ENCODE data around the gene C13orf46. TPM values are rescaled to one million over a fixed set of nuclear protein-coding genes. Genes with fewer than 3 reads are reported as not detected.

Gene C13orf46
- total and polyA plus RNA-seq, 2 experiments from 2014 or later = 0.20 to 0.23 TPM

DNA sequence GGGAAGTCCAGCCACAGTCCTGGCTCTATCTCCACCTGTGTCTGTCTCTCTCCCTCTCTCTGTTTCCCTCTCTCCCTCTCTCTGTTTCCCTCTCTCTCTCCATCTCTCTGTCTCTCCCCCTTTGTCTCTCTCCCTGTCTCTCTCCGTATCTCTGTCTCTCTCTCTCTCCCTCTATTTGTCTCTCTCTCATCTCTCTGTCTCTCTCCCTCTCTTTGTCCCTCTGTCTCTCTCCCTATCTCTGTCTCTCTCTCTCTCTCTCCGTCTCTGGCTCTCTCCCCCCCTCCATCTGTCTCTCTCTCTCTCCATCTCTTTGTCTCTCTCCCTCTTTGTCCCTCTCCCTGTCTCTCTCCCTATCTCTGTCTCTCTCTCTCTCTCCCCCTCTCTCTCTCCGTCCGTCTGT, 39.5 kb upstream of the C13orf46 start:
- H3K4me1 ChIP-seq (ENCODE audit: insufficient read depth) = no peaks in the 10 kb centered on the region
- no peaks in the 10 kb centered on the region for H3K79me2 ChIP-seq
- no peak overlapping the region for H3K27ac ChIP-seq
- 100% methylated on average over 1 of the region's 4 CpGs for WGBS (ENCODE audit: low lambda C conversion rate, missing lambda C conversion rate)
- no peak for DNase-seq (ENCODE audit: low spot score)
- H3K4me2 ChIP-seq = no peak overlapping the region
- no peaks in the 10 kb centered on the region for H3K36me3 ChIP-seq (replicated peaks; ENCODE audit: insufficient read depth, low read depth)
- no peaks in the 10 kb centered on the region for H3K27me3 ChIP-seq
- no peaks in the 10 kb centered on the region for H4K20me1 ChIP-seq (ENCODE audit: insufficient read depth, poor library complexity, severe bottlenecking)
- no peaks in the 10 kb centered on the region for H3K9me3 ChIP-seq (ENCODE audit: low read depth)
- no peak overlapping the region for H3K4me3 ChIP-seq
- no peaks in the 10 kb centered on the region for H3K9me2 ChIP-seq (replicated peaks; ENCODE audit: insufficient read depth)
- no peak overlapping the region for H2AFZ ChIP-seq
- TF ChIP-seq, protein P1, sequence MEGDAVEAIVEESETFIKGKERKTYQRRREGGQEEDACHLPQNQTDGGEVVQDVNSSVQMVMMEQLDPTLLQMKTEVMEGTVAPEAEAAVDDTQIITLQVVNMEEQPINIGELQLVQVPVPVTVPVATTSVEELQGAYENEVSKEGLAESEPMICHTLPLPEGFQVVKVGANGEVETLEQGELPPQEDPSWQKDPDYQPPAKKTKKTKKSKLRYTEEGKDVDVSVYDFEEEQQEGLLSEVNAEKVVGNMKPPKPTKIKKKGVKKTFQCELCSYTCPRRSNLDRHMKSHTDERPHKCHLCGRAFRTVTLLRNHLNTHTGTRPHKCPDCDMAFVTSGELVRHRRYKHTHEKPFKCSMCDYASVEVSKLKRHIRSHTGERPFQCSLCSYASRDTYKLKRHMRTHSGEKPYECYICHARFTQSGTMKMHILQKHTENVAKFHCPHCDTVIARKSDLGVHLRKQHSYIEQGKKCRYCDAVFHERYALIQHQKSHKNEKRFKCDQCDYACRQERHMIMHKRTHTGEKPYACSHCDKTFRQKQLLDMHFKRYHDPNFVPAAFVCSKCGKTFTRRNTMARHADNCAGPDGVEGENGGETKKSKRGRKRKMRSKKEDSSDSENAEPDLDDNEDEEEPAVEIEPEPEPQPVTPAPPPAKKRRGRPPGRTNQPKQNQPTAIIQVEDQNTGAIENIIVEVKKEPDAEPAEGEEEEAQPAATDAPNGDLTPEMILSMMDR (IDR thresholded peaks at IDR 0.05; ENCODE audit: poor library complexity) = no peak
- TF ChIP-seq EZH2 (IDR thresholded peaks at IDR 0.05; ENCODE audit: borderline replicate concordance) = no peak
- TF ChIP-seq EZH2phosphoT487 (IDR thresholded peaks at IDR 0.05; ENCODE audit: low read depth, severe bottlenecking, unreplicated experiment) = no peak

DNA sequence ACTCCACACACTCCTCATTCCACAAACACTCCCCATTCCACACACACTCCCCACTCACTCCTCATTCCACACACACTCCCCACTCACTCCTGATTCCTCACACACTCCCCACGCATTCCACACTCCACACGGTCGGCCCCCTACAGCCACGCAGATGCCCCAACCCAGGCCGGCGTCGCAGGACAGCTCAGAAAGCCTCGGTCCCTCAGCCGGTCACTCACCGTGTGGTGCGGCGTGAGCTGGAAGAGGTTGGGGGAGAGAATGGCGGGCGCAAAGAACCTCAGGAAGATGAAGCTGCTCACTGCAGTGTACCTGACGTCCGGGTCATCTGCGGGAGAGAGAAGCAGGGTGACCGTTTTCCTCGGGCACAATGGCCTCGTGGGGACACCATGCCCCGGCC, 39.0 kb upstream of the C13orf46 start:
- H3K27me3 ChIP-seq = no peaks in the 10 kb centered on the region
- H3K36me3 ChIP-seq (replicated peaks; ENCODE audit: insufficient read depth, low read depth) = no peaks in the 10 kb centered on the region
- H3K9me3 ChIP-seq (ENCODE audit: low read depth) = no peaks in the 10 kb centered on the region
- no peak overlapping the region for H2AFZ ChIP-seq
- H3K4me3 ChIP-seq = no peak overlapping the region
- H3K79me2 ChIP-seq = no peaks in the 10 kb centered on the region
- 95% methylated on average over 21 of the region's 21 CpGs for WGBS (ENCODE audit: low lambda C conversion rate, missing lambda C conversion rate)
- H3K4me2 ChIP-seq = no peak overlapping the region
- H3K4me1 ChIP-seq (ENCODE audit: insufficient read depth) = no peaks in the 10 kb centered on the region
- no peaks in the 10 kb centered on the region for H4K20me1 ChIP-seq (ENCODE audit: insufficient read depth, poor library complexity, severe bottlenecking)
- DNase-seq (ENCODE audit: low spot score) = no peak
- H3K9me2 ChIP-seq (replicated peaks; ENCODE audit: insufficient read depth) = no peaks in the 10 kb centered on the region
- TF ChIP-seq, protein P1 (IDR thresholded peaks at IDR 0.05; ENCODE audit: poor library complexity) = no peak
- TF ChIP-seq EZH2phosphoT487 (IDR thresholded peaks at IDR 0.05; ENCODE audit: low read depth, severe bottlenecking, unreplicated experiment) (no peak), EZH2 (IDR thresholded peaks at IDR 0.05; ENCODE audit: borderline replicate concordance) (no peak)
- no peak overlapping the region for H3K27ac ChIP-seq

DNA sequence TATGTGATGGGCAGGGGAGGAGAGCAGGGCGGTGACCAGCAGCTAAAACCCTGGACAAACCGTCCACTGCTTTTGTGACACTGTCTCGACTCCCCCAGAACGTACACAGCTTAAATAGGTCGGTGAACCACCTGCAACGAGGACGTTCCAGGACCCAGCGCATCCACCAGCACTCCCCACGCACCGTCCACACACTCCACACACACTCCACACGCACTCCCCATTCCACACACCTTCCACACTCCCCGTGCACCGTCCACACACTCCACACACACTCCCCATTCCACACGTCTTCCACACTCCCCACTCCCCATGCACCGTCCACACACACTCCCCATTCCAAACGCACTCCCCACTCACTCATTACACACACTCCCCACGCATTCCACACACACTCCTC, 38.3 kb upstream of the C13orf46 start:
- DNase-seq (ENCODE audit: low spot score) = no peak
- Histone ChIP-seq H3K4me1 (ENCODE audit: insufficient read depth) (no peaks in the 10 kb centered on the region), H3K4me2 (no peak overlapping the region), H3K27ac (no peak overlapping the region), H3K27me3 (no peaks in the 10 kb centered on the region), H3K9me2 (replicated peaks; ENCODE audit: insufficient read depth) (no peaks in the 10 kb centered on the region), H3K4me3 (no peak overlapping the region), H3K79me2 (no peaks in the 10 kb centered on the region), H4K20me1 (ENCODE audit: insufficient read depth, poor library complexity, severe bottlenecking) (no peaks in the 10 kb centered on the region), H2AFZ (no peak overlapping the region), H3K9me3 (ENCODE audit: low read depth) (no peaks in the 10 kb centered on the region), H3K36me3 (replicated peaks; ENCODE audit: insufficient read depth, low read depth) (no peaks in the 10 kb centered on the region)
- TF ChIP-seq EZH2 (IDR thresholded peaks at IDR 0.05; ENCODE audit: borderline replicate concordance) (no peak), EZH2phosphoT487 (IDR thresholded peaks at IDR 0.05; ENCODE audit: low read depth, severe bottlenecking, unreplicated experiment) (no peak)
- TF ChIP-seq, protein P1 (IDR thresholded peaks at IDR 0.05; ENCODE audit: poor library complexity) = no peak
- WGBS (ENCODE audit: low lambda C conversion rate, missing lambda C conversion rate) = 87% methylated on average over 13 of the region's 17 CpGs

DNA sequence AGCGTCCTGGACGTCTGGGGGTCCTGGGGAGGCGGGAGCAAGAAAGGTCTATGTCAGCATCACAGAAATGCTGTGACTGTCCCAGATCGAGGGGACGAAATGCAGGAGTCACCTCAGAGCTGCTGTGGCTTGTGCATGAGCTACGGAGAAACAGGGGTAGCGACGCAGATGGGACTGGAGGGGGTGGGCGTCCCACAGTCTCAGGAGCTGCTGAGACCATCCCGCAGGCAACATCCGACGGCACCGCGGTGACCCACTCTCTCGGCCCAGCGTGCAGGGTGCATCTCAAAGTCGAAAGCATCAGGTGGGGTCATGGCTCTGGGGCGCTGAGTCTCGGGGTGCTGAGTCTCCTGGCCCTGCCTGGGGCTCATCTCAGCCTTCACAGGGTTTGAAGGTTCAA, 37.4 kb upstream of the C13orf46 start:
- Histone ChIP-seq H3K79me2 (no peaks in the 10 kb centered on the region), H3K4me1 (ENCODE audit: insufficient read depth) (no peaks in the 10 kb centered on the region), H3K4me3 (no peak overlapping the region), H3K9me3 (ENCODE audit: low read depth) (no peaks in the 10 kb centered on the region), H2AFZ (no peak overlapping the region), H3K27ac (no peak overlapping the region), H3K27me3 (no peaks in the 10 kb centered on the region), H3K4me2 (no peak overlapping the region), H4K20me1 (ENCODE audit: insufficient read depth, poor library complexity, severe bottlenecking) (no peaks in the 10 kb centered on the region), H3K36me3 (replicated peaks; ENCODE audit: insufficient read depth, low read depth) (no peaks in the 10 kb centered on the region), H3K9me2 (replicated peaks; ENCODE audit: insufficient read depth) (no peaks in the 10 kb centered on the region)
- WGBS (ENCODE audit: low lambda C conversion rate, missing lambda C conversion rate) = 95% methylated on average over 19 of the region's 19 CpGs
- no peak for DNase-seq (ENCODE audit: low spot score)
- no peak for TF ChIP-seq EZH2phosphoT487 (IDR thresholded peaks at IDR 0.05; ENCODE audit: low read depth, severe bottlenecking, unreplicated experiment)
- no peak for TF ChIP-seq EZH2 (IDR thresholded peaks at IDR 0.05; ENCODE audit: borderline replicate concordance)
- TF ChIP-seq, protein P1 (IDR thresholded peaks at IDR 0.05; ENCODE audit: poor library complexity) = no peak
